SK-N-SH (cell line): Measurements from ENCODE around the gene TRAK1. TPM values are rescaled to one million over a fixed set of nuclear protein-coding genes. Genes with fewer than 3 reads are reported as not detected.

Experiments
- CTCF ChIA-PET: fragments of 300-600, 350-600 bp; formaldehyde crosslinking; extraction: SDS; loops from one replicate; lab custom pipeline; 2021; lab: Yijun Ruan, JAX
- POLR2A ChIA-PET: fragments of 350-600 bp; sonication (Branson Sonifier 250); formaldehyde crosslinking; extraction: SDS; loops from one replicate; lab custom pipeline; 2020; ENCODE audit warnings: antibody characterized with exemption, inconsistent platforms; lab: Yijun Ruan, JAX
- DNase-seq: peaks from one replicate; pipeline ENCODE4 v3.0.0; 2012
- H2AFZ ChIP-seq: fragments of 200-600 bp; sonication (generic); 2 replicates; pipeline ENCODE4 v1.8.1; 2016; ENCODE audit warnings: antibody characterized with exemption, mild to moderate bottlenecking, low read depth
- H3F3A ChIP-seq: fragments of 200-600 bp; sonication (generic); replicated peaks from 2 replicates; pipeline ENCODE3; 2016; ENCODE audit warnings: antibody characterized with exemption, mild to moderate bottlenecking; ENCODE audit not compliant: insufficient read depth
- H3K27ac ChIP-seq, 2 experiments: fragments of 200-500 bp in 1 of 2; fragments of 200-600 bp in 1 of 2; sonication (Bioruptor generic) in 1 of 2; sonication (generic), shearing (Covaris generic) in 1 of 2; 2 replicates each; pipeline versions ENCODE4 v1.5.1 to v1.6.1; 2014 to 2016; ENCODE audit warnings: low read depth in 2 of 2, inconsistent platforms in 1 of 2, low read length in 1 of 2, mild to moderate bottlenecking in 1 of 2, mixed read lengths in 1 of 2
- H3K27me3 ChIP-seq: fragments of 200-600 bp; sonication (generic), shearing (Covaris generic); 2 replicates; pipeline ENCODE4 v1.6.1; 2016; ENCODE audit warnings: mixed run types; ENCODE audit not compliant: insufficient read depth
- H3K36me3 ChIP-seq, 2 experiments: fragments of 200-500 bp in 1 of 2; fragments of 200-600 bp in 1 of 2; sonication (Bioruptor generic) in 1 of 2; sonication (generic) in 1 of 2; replicated peaks in 1 of 2; 2 replicates each; pipeline versions ENCODE3 to v1.5.1; 2014 to 2016; ENCODE audit warnings: low read length in 1 of 2, mild to moderate bottlenecking in 1 of 2; ENCODE audit not compliant: insufficient read depth in 2 of 2, control insufficient read depth in 1 of 2
- H3K4me1 ChIP-seq, 2 experiments: fragments of 200-500 bp in 1 of 2; fragments of 200-600 bp in 1 of 2; sonication (Bioruptor generic) in 1 of 2; sonication (generic), shearing (Covaris generic) in 1 of 2; 2 replicates each; pipeline versions ENCODE4 v1.5.1 to v1.6.1; 2014 to 2016; ENCODE audit warnings: low read depth in 1 of 2, low read length in 1 of 2, mixed run types in 1 of 2; ENCODE audit not compliant: insufficient read depth in 2 of 2, control insufficient read depth in 1 of 2
- H3K4me2 ChIP-seq: fragments of 200-600 bp; sonication (generic), shearing (Covaris generic); 2 replicates; pipeline ENCODE4 v1.6.1; 2017; ENCODE audit warnings: mixed run types
- H3K4me3 ChIP-seq, 2 experiments: fragments of 200-500 bp in 1 of 2; fragments of 200-600 bp in 1 of 2; sonication (Bioruptor generic) in 1 of 2; sonication (generic), shearing (Covaris generic) in 1 of 2; 2 replicates each; pipeline versions ENCODE4 v1.5.1 to v1.8.1; 2014 to 2016; ENCODE audit warnings: low read depth in 2 of 2, inconsistent platforms in 1 of 2, low read length in 1 of 2, mild to moderate bottlenecking in 1 of 2, mixed read lengths in 1 of 2, moderate library complexity in 1 of 2
- H3K79me2 ChIP-seq: fragments of 200-600 bp; sonication (generic); 2 replicates; pipeline ENCODE4 v1.8.1; 2017; ENCODE audit warnings: mild to moderate bottlenecking; ENCODE audit not compliant: insufficient read depth
- H3K9ac ChIP-seq: fragments of 200-600 bp; sonication (generic); 2 replicates; pipeline ENCODE4 v1.6.1; 2017; ENCODE audit warnings: mixed run types
- H3K9me2 ChIP-seq: fragments of 200-600 bp; sonication (generic); 2 replicates; pipeline ENCODE4 v1.6.1; 2017; ENCODE audit warnings: mixed run types
- H3K9me3 ChIP-seq: fragments of 200-600 bp; sonication (generic); 2 replicates; pipeline ENCODE4 v1.6.1; 2017; ENCODE audit warnings: mixed run types, mild to moderate bottlenecking, moderate library complexity
- H4K20me1 ChIP-seq: fragments of 200-600 bp; sonication (generic); 2 replicates; pipeline ENCODE4 v1.6.1; 2017; ENCODE audit warnings: mild to moderate bottlenecking, mixed run types; ENCODE audit not compliant: insufficient read depth
- CHD2 ChIP-seq: fragments of 150-350 bp; IDR thresholded peaks from 2 replicates; pipeline ENCODE4 v1.6.1; 2018; ENCODE audit warnings: low read length; ENCODE audit not compliant: partially characterized antibody
- ELF1 ChIP-seq: IDR thresholded peaks from 2 replicates; pipeline ENCODE4 v1.4.0; 2012
- EP300 ChIP-seq, 2 experiments: IDR thresholded peaks; 2 replicates each; pipeline versions ENCODE4 v1.4.0 to v1.6.1; 2012; ENCODE audit warnings: borderline replicate concordance in 1 of 2, low read depth in 1 of 2, low read length in 1 of 2
- FOXJ3 ChIP-seq: sonication (generic); formaldehyde crosslinking; IDR thresholded peaks from 2 replicates; pipeline ENCODE4 v1.5.1; 2020; ENCODE audit warnings: mild to moderate bottlenecking, missing genetic modification reagents
- GATA2 ChIP-seq: sonication (generic); formaldehyde crosslinking; IDR thresholded peaks from 2 replicates; pipeline ENCODE4 v1.5.0; 2020; ENCODE audit warnings: mild to moderate bottlenecking, missing genetic modification reagents
- JUND ChIP-seq: IDR thresholded peaks from 2 replicates; pipeline ENCODE4 v1.4.0; 2012
- RAD21 ChIP-seq: IDR thresholded peaks from 2 replicates; pipeline ENCODE4 v1.6.1; 2012; ENCODE audit warnings: mild to moderate bottlenecking, low read length
- RCOR1 ChIP-seq: fragments of 150-350 bp; IDR thresholded peaks from 2 replicates; pipeline ENCODE4 v1.6.1; 2017; ENCODE audit warnings: antibody characterized with exemption, low read length
- RXRA ChIP-seq: IDR thresholded peaks from 2 replicates; pipeline ENCODE4 v1.4.0; 2012; ENCODE audit warnings: low read depth, mild to moderate bottlenecking, borderline replicate concordance
- SMC3 ChIP-seq: IDR thresholded peaks from 2 replicates; pipeline ENCODE4 v1.6.1; 2012; ENCODE audit warnings: low read depth, low read length, improper control_type of control experiment
- TCF12 ChIP-seq: IDR thresholded peaks from 2 replicates; pipeline ENCODE4 v1.4.0; 2012
- TEAD4 ChIP-seq: IDR thresholded peaks from 2 replicates; pipeline ENCODE4 v1.4.0; 2012; ENCODE audit warnings: mild to moderate bottlenecking, borderline replicate concordance; ENCODE audit not compliant: insufficient read depth
- WGBS: methylation state at CpG from one replicate; pipeline ENCODE4 v1.1.6; 2017; ENCODE audit warnings: low lambda C conversion rate; 5-methylcytosine and 5-hydroxymethylcytosine counted together
- polyA plus RNA-seq, 3 experiments: library from polyadenylated mRNA; depleted of rRNA; stranded (reverse); fragments of >200 nt; gene quantifications; 2 replicates each; pipeline ENCODE4 v1.2.3, GENCODE V29; 2012
- TF ChIP-seq, protein P1 (sequence below): IDR thresholded peaks from 2 replicates; pipeline ENCODE4 v1.6.1; 2012; ENCODE audit warnings: mild to moderate bottlenecking, low read depth, low read length, moderate library complexity
- TF ChIP-seq, protein P2 (sequence below): IDR thresholded peaks from 2 replicates; pipeline ENCODE4 v1.4.0; 2012; ENCODE audit warnings: low read depth
- TF ChIP-seq, protein P3 (sequence below): fragments of 150-350 bp; IDR thresholded peaks from 2 replicates; pipeline ENCODE4 v1.6.1; 2016; ENCODE audit warnings: mild to moderate bottlenecking, low read depth, low read length

Gene TRAK1
- polyA plus RNA-seq, 1 of the 3 experiments (the other 2 are of a cell fraction) = 12.5 TPM

DNA sequence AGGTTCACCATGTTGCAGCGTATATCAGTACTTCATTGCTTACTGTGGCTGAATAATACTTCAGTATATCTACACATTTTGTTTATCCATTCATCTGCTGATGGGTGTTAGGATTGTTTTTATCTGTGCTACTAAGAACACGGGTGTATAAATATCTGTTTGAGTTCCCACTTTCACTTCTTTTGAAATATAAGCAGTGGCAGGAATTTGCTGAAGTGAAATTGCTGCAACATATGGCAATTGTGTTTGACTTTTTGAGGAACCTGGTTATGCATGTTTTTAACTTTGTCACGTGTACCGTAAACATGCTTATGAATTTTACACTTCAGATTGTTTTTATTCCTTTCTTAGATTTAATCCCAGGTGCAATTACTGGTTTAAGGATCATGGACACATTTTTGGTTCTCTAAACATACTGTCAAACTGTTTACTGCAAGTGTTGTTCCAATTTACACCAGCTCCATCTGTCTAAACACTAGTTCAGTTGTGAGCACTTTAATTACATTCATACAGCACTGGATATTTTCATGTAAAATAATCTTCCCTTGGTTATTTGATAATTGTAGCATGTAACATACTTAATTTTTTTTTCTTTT is 23.1 kb downstream of the TRAK1 start:
- Histone ChIP-seq H3K4me2 (no peak overlapping the region), H3K27me3 (no peaks in the 10 kb centered on the region), H3K9me3 (no peaks in the 10 kb centered on the region), H3K79me2 (no peaks in the 10 kb centered on the region), H3K27ac (no peak overlapping the region), H3F3A (no peaks in the 10 kb centered on the region), H3K36me3 (no peaks in the 10 kb centered on the region), H3K4me3 (no peak overlapping the region), H4K20me1 (no peaks in the 10 kb centered on the region), H3K4me1 (peaks cover 0 to 8% of the 10 kb centered on the region in 2 experiments; a peak in 1 of 4 replicates), H2AFZ (no peak overlapping the region), H3K9me2 (no peaks in the 10 kb centered on the region), H3K9ac (no peak overlapping the region)
- 83% methylated on average over 4 of the region's 4 CpGs for WGBS
- ChIA-PET POLR2A (no interaction called here), CTCF (interaction anchor here (0.6 to 9.5 kb wide), 2 partner anchors 77 to 133 kb away, joined by 4 to 261 read pairs; no protein-coding TSS in a partner anchor)
- TF ChIP-seq GATA2 (CRISPR knock-in tag) = no peak
- TF ChIP-seq RXRA = no peak
- no peak for TF ChIP-seq TEAD4
- TF ChIP-seq, protein P1, sequence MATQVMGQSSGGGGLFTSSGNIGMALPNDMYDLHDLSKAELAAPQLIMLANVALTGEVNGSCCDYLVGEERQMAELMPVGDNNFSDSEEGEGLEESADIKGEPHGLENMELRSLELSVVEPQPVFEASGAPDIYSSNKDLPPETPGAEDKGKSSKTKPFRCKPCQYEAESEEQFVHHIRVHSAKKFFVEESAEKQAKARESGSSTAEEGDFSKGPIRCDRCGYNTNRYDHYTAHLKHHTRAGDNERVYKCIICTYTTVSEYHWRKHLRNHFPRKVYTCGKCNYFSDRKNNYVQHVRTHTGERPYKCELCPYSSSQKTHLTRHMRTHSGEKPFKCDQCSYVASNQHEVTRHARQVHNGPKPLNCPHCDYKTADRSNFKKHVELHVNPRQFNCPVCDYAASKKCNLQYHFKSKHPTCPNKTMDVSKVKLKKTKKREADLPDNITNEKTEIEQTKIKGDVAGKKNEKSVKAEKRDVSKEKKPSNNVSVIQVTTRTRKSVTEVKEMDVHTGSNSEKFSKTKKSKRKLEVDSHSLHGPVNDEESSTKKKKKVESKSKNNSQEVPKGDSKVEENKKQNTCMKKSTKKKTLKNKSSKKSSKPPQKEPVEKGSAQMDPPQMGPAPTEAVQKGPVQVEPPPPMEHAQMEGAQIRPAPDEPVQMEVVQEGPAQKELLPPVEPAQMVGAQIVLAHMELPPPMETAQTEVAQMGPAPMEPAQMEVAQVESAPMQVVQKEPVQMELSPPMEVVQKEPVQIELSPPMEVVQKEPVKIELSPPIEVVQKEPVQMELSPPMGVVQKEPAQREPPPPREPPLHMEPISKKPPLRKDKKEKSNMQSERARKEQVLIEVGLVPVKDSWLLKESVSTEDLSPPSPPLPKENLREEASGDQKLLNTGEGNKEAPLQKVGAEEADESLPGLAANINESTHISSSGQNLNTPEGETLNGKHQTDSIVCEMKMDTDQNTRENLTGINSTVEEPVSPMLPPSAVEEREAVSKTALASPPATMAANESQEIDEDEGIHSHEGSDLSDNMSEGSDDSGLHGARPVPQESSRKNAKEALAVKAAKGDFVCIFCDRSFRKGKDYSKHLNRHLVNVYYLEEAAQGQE = no peak
- no peak for TF ChIP-seq TCF12
- no peak for TF ChIP-seq ELF1
- no peak for TF ChIP-seq RAD21
- no peak for TF ChIP-seq RCOR1
- no peak for TF ChIP-seq CHD2
- no peak for TF ChIP-seq JUND
- no peak for TF ChIP-seq FOXJ3 (CRISPR knock-in tag)
- TF ChIP-seq SMC3 = no peak
- TF ChIP-seq, protein P2, sequence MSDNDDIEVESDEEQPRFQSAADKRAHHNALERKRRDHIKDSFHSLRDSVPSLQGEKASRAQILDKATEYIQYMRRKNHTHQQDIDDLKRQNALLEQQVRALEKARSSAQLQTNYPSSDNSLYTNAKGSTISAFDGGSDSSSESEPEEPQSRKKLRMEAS = no peak
- DNase-seq = no peak

DNA sequence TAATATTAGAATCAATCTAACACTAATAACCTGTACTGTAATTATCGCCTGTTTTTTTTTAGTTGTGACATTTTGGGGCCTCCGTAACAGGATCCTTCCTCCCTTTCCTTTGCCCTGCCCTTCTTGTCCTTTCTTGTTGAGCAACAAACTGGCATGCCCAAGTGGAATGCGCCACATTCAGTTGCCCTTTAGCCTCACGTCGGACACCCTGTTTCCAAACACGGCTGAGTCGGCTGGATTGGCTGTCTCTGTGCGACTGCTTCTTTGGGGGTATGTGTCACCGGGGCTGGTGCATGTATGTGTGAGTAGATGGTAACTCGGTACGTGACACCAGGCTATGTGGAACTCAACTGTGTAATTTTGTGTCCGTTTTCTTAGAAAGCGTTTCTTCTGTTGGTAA is 24.1 kb downstream of the TRAK1 start:
- 65% methylated on average over 13 of the region's 13 CpGs for WGBS
- no peaks in the 10 kb centered on the region for H3K9me2 ChIP-seq
- ChIA-PET CTCF (interaction anchor here (1.6 to 9.5 kb wide), 2 partner anchors 16 to 76 kb away, joined by 6 to 261 read pairs; no protein-coding TSS in a partner anchor), POLR2A (no interaction called here)
- no peaks in the 10 kb centered on the region for H3K36me3 ChIP-seq
- H2AFZ ChIP-seq = no peak overlapping the region
- H3K27me3 ChIP-seq = no peaks in the 10 kb centered on the region
- H3F3A ChIP-seq = no peaks in the 10 kb centered on the region
- no peak overlapping the region for H3K4me3 ChIP-seq
- no peaks in the 10 kb centered on the region for H3K79me2 ChIP-seq
- no peak overlapping the region for H3K27ac ChIP-seq
- H3K4me1 ChIP-seq = peaks cover 2 to 8% of the 10 kb centered on the region in 2 experiments; a peak in 2 of 4 replicates
- H4K20me1 ChIP-seq = no peaks in the 10 kb centered on the region
- TF ChIP-seq RXRA (no peak), EP300 (IDR thresholded peaks at IDR 0.05; ENCODE audit: borderline replicate concordance in 1 of 2, low read depth in 1 of 2, low read length in 1 of 2) (no peak)
- TF ChIP-seq, protein P3, sequence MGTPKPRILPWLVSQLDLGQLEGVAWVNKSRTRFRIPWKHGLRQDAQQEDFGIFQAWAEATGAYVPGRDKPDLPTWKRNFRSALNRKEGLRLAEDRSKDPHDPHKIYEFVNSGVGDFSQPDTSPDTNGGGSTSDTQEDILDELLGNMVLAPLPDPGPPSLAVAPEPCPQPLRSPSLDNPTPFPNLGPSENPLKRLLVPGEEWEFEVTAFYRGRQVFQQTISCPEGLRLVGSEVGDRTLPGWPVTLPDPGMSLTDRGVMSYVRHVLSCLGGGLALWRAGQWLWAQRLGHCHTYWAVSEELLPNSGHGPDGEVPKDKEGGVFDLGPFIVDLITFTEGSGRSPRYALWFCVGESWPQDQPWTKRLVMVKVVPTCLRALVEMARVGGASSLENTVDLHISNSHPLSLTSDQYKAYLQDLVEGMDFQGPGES = no peak
- no peak for DNase-seq
- H3K9me3 ChIP-seq = no peaks in the 10 kb centered on the region
- H3K9ac ChIP-seq = no peak overlapping the region
- H3K4me2 ChIP-seq = no peak overlapping the region
